IMR-90 (cell line): ENCODE data around the gene MND1.

Source experiments
- BHLHE40 ChIP-seq: fragments of 150-350 bp; IDR thresholded peaks from 2 replicates; pipeline ENCODE4 v1.6.1; 2016; ENCODE audit warnings: mild to moderate bottlenecking, low read depth, low read length
- CEBPB ChIP-seq: IDR thresholded peaks from 2 replicates; pipeline ENCODE4 v1.6.1; 2012; ENCODE audit warnings: low read depth, low read length, improper control_type of control experiment
- POLR2A ChIP-seq: IDR thresholded peaks from 2 replicates; pipeline ENCODE4 v1.6.1; 2012; ENCODE audit warnings: mild to moderate bottlenecking, low read depth, low read length
- RAD21 ChIP-seq: IDR thresholded peaks from 2 replicates; pipeline ENCODE4 v1.6.1; 2012; ENCODE audit warnings: low read length, improper control_type of control experiment
- RCOR1 ChIP-seq: IDR thresholded peaks from 2 replicates; pipeline ENCODE4 v1.6.1; 2012; ENCODE audit warnings: mild to moderate bottlenecking, low read length, improper control_type of control experiment; ENCODE audit not compliant: insufficient replicate concordance
- RFX5 ChIP-seq: IDR thresholded peaks from 2 replicates; pipeline ENCODE4 v1.8.0; 2012; ENCODE audit warnings: low read depth, mild to moderate bottlenecking, low read length, moderate library complexity
- SMC3 ChIP-seq: fragments of 150-350 bp; IDR thresholded peaks from 2 replicates; pipeline ENCODE4 v1.6.1; 2016; ENCODE audit warnings: low read depth, mild to moderate bottlenecking, antibody characterized with exemption, low read length, moderate library complexity
- TF ChIP-seq, protein P1 (sequence below): conservative IDR thresholded peaks from 2 replicates; pipeline ENCODE4 v1.5.1; 2012; ENCODE audit warnings: mild to moderate bottlenecking, low read depth, low read length, improper control_type of control experiment
- TF ChIP-seq, protein P2 (sequence below): fragments of 150-350 bp; IDR thresholded peaks from 2 replicates; pipeline ENCODE4 v1.6.1; 2016; ENCODE audit warnings: low read depth, mild to moderate bottlenecking, low read length, moderate library complexity, borderline replicate concordance

- TF ChIP-seq, protein P1, sequence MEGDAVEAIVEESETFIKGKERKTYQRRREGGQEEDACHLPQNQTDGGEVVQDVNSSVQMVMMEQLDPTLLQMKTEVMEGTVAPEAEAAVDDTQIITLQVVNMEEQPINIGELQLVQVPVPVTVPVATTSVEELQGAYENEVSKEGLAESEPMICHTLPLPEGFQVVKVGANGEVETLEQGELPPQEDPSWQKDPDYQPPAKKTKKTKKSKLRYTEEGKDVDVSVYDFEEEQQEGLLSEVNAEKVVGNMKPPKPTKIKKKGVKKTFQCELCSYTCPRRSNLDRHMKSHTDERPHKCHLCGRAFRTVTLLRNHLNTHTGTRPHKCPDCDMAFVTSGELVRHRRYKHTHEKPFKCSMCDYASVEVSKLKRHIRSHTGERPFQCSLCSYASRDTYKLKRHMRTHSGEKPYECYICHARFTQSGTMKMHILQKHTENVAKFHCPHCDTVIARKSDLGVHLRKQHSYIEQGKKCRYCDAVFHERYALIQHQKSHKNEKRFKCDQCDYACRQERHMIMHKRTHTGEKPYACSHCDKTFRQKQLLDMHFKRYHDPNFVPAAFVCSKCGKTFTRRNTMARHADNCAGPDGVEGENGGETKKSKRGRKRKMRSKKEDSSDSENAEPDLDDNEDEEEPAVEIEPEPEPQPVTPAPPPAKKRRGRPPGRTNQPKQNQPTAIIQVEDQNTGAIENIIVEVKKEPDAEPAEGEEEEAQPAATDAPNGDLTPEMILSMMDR: no peak
- TF ChIP-seq RAD21 (no peak), RCOR1 (no peak), POLR2A (no peak), SMC3 (no peak), CEBPB (no peak), RFX5 (no peak), BHLHE40 (no peak)
- TF ChIP-seq, protein P2, sequence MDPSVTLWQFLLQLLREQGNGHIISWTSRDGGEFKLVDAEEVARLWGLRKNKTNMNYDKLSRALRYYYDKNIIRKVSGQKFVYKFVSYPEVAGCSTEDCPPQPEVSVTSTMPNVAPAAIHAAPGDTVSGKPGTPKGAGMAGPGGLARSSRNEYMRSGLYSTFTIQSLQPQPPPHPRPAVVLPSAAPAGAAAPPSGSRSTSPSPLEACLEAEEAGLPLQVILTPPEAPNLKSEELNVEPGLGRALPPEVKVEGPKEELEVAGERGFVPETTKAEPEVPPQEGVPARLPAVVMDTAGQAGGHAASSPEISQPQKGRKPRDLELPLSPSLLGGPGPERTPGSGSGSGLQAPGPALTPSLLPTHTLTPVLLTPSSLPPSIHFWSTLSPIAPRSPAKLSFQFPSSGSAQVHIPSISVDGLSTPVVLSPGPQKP: no peak
Observed at GRCh38 chr4:153399358-153399757, 54.9 kb downstream of the MND1 start.
